HepG2 (cell line): Measurements from ENCODE around the gene RGS2. TPM values are rescaled to one million over a fixed set of nuclear protein-coding genes. Genes with fewer than 3 reads are reported as not detected.

Experiments
- EP300 ChIP-seq, 3 experiments: sonication (generic) in 1 of 3; formaldehyde crosslinking in 1 of 3; IDR thresholded peaks; 2 replicates each; pipeline versions ENCODE4 v1.5.1 to v1.6.1; 2011 to 2020; ENCODE audit warnings: low read depth in 2 of 3, low read length in 2 of 3, borderline replicate concordance in 1 of 3, improper control_type of control experiment in 1 of 3, mild to moderate bottlenecking in 1 of 3, missing genetic modification reagents in 1 of 3, moderate library complexity in 1 of 3
- FLYWCH1 ChIP-seq: sonication (generic); formaldehyde crosslinking; IDR thresholded peaks from 2 replicates; pipeline ENCODE4 v1.8.1; 2023; ENCODE audit warnings: mild to moderate bottlenecking, missing genetic modification reagents
- GATAD2A ChIP-seq: IDR thresholded peaks from 2 replicates; pipeline ENCODE4 v1.6.1; 2016
- KAT2B ChIP-seq: fragments of 150-350 bp; IDR thresholded peaks from 2 replicates; pipeline ENCODE4 v1.6.1; 2014; ENCODE audit warnings: low read depth, low read length, borderline replicate concordance
- RARG ChIP-seq: sonication (generic); formaldehyde crosslinking; IDR thresholded peaks from 2 replicates; pipeline ENCODE4 v1.4.0; 2020; ENCODE audit warnings: low read depth, mild to moderate bottlenecking, missing genetic modification reagents
- RFXAP ChIP-seq: sonication (generic); formaldehyde crosslinking; IDR thresholded peaks from 2 replicates; pipeline ENCODE4 v1.4.0; 2020; ENCODE audit warnings: missing genetic modification reagents, borderline replicate concordance
- SNRNP70 ChIP-seq: fragments of 200-400 bp; formaldehyde crosslinking; IDR thresholded peaks from 2 replicates; pipeline ENCODE4 v1.6.1; 2017; ENCODE audit warnings: mild to moderate bottlenecking, low read depth, low read length, moderate library complexity
- SOX6 ChIP-seq, 2 experiments: fragments of 450-650 bp in 1 of 2; sonication (generic) in 1 of 2; formaldehyde crosslinking in 1 of 2; IDR thresholded peaks; 2 replicates each; pipeline versions ENCODE4 v1.4.0 to v1.6.1; 2017 to 2020; ENCODE audit warnings: antibody characterized with exemption in 1 of 2, mild to moderate bottlenecking in 1 of 2, missing genetic modification reagents in 1 of 2
- STAG1 ChIP-seq: sonication (generic); formaldehyde crosslinking; IDR thresholded peaks from 2 replicates; pipeline ENCODE4 v1.4.0; 2020; ENCODE audit warnings: missing genetic modification reagents
- TBL1XR1 ChIP-seq: fragments of 150-350 bp; IDR thresholded peaks from 2 replicates; pipeline ENCODE4 v1.6.1; 2014; ENCODE audit warnings: borderline replicate concordance, low read length; ENCODE audit not compliant: partially characterized antibody
- ZFP36L2 ChIP-seq: sonication (generic); formaldehyde crosslinking; IDR thresholded peaks from 2 replicates; pipeline ENCODE4 v1.4.0; 2020; ENCODE audit warnings: missing genetic modification reagents
- ZMYM2 ChIP-seq: sonication (generic); formaldehyde crosslinking; IDR thresholded peaks from 2 replicates; pipeline ENCODE4 v1.8.0; 2022; ENCODE audit warnings: mild to moderate bottlenecking, missing genetic modification reagents
- ZNF121 ChIP-seq: sonication (generic); formaldehyde crosslinking; IDR thresholded peaks from 2 replicates; pipeline ENCODE4 v1.5.0; 2020; ENCODE audit warnings: mild to moderate bottlenecking, missing genetic modification reagents
- ZNF382 ChIP-seq: sonication (generic); formaldehyde crosslinking; IDR thresholded peaks from 2 replicates; pipeline ENCODE4 v1.5.0; 2020; ENCODE audit warnings: missing genetic modification reagents, mild to moderate bottlenecking, borderline replicate concordance
- ZNF530 ChIP-seq: sonication (generic); formaldehyde crosslinking; IDR thresholded peaks from 2 replicates; pipeline ENCODE4 v1.5.0; 2020; ENCODE audit warnings: low read depth, mild to moderate bottlenecking, missing genetic modification reagents
- polyA plus RNA-seq, 8 experiments: library from polyadenylated mRNA; depleted of rRNA in 3 of 8; stranded (reverse) in 7 of 8; unstranded in 1 of 8; fragments of >200 nt; fragmentation: Illumina TruSeq in 4 of 8; extraction: Trizol in 4 of 8; gene quantifications; 2 replicates each; pipeline versions ENCODE4 v1.2.1 to v1.2.3, GENCODE V29; 2011 to 2016; ENCODE audit warnings: low read depth in 4 of 8, missing spikeins in 1 of 8, mixed read lengths in 1 of 8; ENCODE audit not compliant: insufficient read depth in 1 of 8
- total RNA-seq, 5 experiments: library from RNA; depleted of rRNA; stranded (reverse); fragments of >200 nt; fragmentation: Illumina TruSeq; extraction: Trizol; gene quantifications; 2 replicates each; pipeline ENCODE4 v1.2.3, GENCODE V29; 2016; ENCODE audit warnings: low read depth in 1 of 5
- TF ChIP-seq, protein P1 (sequence below): sonication (generic); formaldehyde crosslinking; IDR thresholded peaks from 2 replicates; pipeline ENCODE4 v1.5.1; 2020; ENCODE audit warnings: missing genetic modification reagents, mild to moderate bottlenecking, borderline replicate concordance
- TF ChIP-seq, protein P2 (sequence below): IDR thresholded peaks from 2 replicates; pipeline ENCODE4 v1.6.1; 2016; ENCODE audit warnings: mild to moderate bottlenecking
- TF ChIP-seq, protein P3 (sequence below): sonication (generic); formaldehyde crosslinking; IDR thresholded peaks from 2 replicates; pipeline ENCODE4 v1.5.0; 2020; ENCODE audit warnings: missing genetic modification reagents
- TF ChIP-seq, protein P4 (sequence below): sonication (generic); formaldehyde crosslinking; IDR thresholded peaks from 2 replicates; pipeline ENCODE4 v1.5.1; 2020; ENCODE audit warnings: mild to moderate bottlenecking, missing genetic modification reagents, borderline replicate concordance

RGS2 gene
- total and polyA plus RNA-seq, 2 of the 13 experiments (the other 11 are each of a cell fraction or from before 2014, with no cell fraction given) = 0.64 to 1.4 TPM

DNA sequence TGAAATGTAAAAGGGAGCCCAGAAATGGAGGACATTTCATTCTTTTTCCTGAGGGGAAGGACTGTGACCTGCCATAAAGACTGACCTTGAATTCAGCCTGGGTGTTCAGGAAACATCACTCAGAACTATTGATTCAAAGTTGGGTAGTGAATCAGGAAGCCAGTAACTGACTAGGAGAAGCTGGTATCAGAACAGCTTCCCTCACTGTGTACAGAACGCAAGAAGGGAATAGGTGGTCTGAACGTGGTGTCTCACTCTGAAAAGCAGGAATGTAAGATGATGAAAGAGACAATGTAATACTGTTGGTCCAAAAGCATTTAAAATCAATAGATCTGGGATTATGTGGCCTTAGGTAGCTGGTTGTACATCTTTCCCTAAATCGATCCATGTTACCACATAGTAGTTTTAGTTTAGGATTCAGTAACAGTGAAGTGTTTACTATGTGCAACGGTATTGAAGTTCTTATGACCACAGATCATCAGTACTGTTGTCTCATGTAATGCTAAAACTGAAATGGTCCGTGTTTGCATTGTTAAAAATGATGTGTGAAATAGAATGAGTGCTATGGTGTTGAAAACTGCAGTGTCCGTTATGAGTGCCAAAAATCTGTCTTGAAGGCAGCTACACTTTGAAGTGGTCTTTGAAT is 2.9 kb downstream of the RGS2 start (continued):
- no peak for TF ChIP-seq RFXAP
- TF ChIP-seq STAG1 (CRISPR knock-in tag) = no peak
- TF ChIP-seq EP300 (IDR thresholded peaks at IDR 0.05; ENCODE audit: low read depth in 2 of 2, low read length in 2 of 2) = no peak
- no peak for TF ChIP-seq EP300 (CRISPR knock-in tag; IDR thresholded peaks at IDR 0.05; ENCODE audit: borderline replicate concordance)
- TF ChIP-seq ZNF530 (CRISPR knock-in tag) = no peak
- TF ChIP-seq, protein P1, sequence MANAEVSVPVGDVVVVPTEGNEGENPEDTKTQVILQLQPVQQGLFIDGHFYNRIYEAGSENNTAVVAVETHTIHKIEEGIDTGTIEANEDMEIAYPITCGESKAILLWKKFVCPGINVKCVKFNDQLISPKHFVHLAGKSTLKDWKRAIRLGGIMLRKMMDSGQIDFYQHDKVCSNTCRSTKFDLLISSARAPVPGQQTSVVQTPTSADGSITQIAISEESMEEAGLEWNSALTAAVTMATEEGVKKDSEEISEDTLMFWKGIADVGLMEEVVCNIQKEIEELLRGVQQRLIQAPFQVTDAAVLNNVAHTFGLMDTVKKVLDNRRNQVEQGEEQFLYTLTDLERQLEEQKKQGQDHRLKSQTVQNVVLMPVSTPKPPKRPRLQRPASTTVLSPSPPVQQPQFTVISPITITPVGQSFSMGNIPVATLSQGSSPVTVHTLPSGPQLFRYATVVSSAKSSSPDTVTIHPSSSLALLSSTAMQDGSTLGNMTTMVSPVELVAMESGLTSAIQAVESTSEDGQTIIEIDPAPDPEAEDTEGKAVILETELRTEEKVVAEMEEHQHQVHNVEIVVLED (CRISPR knock-in tag) = no peak
- no peak for TF ChIP-seq SOX6 (IDR thresholded peaks at IDR 0.05)
- no peak for TF ChIP-seq SOX6 (CRISPR knock-in tag; IDR thresholded peaks at IDR 0.05)
- TF ChIP-seq KAT2B = peak; percentile 45; the same call in 1 of the 2 replicates
- no peak for TF ChIP-seq ZFP36L2 (CRISPR knock-in tag)
- peak; percentile 27; the same call in 1 of the 2 replicates for TF ChIP-seq GATAD2A (CRISPR knock-in tag)
- no peak for TF ChIP-seq ZNF382 (CRISPR knock-in tag)
- TF ChIP-seq, protein P2, sequence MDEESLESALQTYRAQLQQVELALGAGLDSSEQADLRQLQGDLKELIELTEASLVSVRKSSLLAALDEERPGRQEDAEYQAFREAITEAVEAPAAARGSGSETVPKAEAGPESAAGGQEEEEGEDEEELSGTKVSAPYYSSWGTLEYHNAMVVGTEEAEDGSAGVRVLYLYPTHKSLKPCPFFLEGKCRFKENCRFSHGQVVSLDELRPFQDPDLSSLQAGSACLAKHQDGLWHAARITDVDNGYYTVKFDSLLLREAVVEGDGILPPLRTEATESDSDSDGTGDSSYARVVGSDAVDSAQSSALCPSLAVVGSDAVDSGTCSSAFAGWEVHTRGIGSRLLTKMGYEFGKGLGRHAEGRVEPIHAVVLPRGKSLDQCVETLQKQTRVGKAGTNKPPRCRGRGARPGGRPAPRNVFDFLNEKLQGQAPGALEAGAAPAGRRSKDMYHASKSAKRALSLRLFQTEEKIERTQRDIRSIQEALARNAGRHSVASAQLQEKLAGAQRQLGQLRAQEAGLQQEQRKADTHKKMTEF (CRISPR knock-in tag) = no peak
- no peak for TF ChIP-seq ZNF121
- TF ChIP-seq SNRNP70 = no peak
- no peak for TF ChIP-seq TBL1XR1
- TF ChIP-seq, protein P3, sequence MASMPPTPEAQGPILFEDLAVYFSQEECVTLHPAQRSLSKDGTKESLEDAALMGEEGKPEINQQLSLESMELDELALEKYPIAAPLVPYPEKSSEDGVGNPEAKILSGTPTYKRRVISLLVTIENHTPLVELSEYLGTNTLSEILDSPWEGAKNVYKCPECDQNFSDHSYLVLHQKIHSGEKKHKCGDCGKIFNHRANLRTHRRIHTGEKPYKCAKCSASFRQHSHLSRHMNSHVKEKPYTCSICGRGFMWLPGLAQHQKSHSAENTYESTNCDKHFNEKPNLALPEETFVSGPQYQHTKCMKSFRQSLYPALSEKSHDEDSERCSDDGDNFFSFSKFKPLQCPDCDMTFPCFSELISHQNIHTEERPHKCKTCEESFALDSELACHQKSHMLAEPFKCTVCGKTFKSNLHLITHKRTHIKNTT (CRISPR knock-in tag) = no peak
- TF ChIP-seq, protein P4, sequence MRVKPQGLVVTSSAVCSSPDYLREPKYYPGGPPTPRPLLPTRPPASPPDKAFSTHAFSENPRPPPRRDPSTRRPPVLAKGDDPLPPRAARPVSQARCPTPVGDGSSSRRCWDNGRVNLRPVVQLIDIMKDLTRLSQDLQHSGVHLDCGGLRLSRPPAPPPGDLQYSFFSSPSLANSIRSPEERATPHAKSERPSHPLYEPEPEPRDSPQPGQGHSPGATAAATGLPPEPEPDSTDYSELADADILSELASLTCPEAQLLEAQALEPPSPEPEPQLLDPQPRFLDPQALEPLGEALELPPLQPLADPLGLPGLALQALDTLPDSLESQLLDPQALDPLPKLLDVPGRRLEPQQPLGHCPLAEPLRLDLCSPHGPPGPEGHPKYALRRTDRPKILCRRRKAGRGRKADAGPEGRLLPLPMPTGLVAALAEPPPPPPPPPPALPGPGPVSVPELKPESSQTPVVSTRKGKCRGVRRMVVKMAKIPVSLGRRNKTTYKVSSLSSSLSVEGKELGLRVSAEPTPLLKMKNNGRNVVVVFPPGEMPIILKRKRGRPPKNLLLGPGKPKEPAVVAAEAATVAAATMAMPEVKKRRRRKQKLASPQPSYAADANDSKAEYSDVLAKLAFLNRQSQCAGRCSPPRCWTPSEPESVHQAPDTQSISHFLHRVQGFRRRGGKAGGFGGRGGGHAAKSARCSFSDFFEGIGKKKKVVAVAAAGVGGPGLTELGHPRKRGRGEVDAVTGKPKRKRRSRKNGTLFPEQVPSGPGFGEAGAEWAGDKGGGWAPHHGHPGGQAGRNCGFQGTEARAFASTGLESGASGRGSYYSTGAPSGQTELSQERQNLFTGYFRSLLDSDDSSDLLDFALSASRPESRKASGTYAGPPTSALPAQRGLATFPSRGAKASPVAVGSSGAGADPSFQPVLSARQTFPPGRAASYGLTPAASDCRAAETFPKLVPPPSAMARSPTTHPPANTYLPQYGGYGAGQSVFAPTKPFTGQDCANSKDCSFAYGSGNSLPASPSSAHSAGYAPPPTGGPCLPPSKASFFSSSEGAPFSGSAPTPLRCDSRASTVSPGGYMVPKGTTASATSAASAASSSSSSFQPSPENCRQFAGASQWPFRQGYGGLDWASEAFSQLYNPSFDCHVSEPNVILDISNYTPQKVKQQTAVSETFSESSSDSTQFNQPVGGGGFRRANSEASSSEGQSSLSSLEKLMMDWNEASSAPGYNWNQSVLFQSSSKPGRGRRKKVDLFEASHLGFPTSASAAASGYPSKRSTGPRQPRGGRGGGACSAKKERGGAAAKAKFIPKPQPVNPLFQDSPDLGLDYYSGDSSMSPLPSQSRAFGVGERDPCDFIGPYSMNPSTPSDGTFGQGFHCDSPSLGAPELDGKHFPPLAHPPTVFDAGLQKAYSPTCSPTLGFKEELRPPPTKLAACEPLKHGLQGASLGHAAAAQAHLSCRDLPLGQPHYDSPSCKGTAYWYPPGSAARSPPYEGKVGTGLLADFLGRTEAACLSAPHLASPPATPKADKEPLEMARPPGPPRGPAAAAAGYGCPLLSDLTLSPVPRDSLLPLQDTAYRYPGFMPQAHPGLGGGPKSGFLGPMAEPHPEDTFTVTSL (CRISPR knock-in tag) = no peak
- TF ChIP-seq RARG (CRISPR knock-in tag) = no peak
- TF ChIP-seq FLYWCH1 (CRISPR knock-in tag) = no peak
- TF ChIP-seq ZMYM2 (CRISPR knock-in tag) = no peak
